Pulmonary artery endothelial cell (primary cell): ENCODE results near the gene STX5. TPM values are rescaled to one million over a fixed set of nuclear protein-coding genes. Genes with fewer than 3 reads are reported as not detected.
"Not testable (repeated sequence)": the region's sequence is repeated elsewhere in the genome, so short reads cannot be mapped to it uniquely, and the experiment has no call there.

Experiments used
- DNase-seq: peaks from one replicate; pipeline ENCODE4 v3.0.0-alpha.2; 2011; ENCODE audit warnings: low read depth, low spot score
- total RNA-seq: library from RNA; depleted of rRNA; stranded (reverse); fragments of >200 nt; gene quantifications from 2 replicates; pipeline ENCODE4 v1.2.3, GENCODE V29; 2014

The STX5 gene
- total RNA-seq, 1 donor from 2014 or later, result 39.6 TPM

DNA sequence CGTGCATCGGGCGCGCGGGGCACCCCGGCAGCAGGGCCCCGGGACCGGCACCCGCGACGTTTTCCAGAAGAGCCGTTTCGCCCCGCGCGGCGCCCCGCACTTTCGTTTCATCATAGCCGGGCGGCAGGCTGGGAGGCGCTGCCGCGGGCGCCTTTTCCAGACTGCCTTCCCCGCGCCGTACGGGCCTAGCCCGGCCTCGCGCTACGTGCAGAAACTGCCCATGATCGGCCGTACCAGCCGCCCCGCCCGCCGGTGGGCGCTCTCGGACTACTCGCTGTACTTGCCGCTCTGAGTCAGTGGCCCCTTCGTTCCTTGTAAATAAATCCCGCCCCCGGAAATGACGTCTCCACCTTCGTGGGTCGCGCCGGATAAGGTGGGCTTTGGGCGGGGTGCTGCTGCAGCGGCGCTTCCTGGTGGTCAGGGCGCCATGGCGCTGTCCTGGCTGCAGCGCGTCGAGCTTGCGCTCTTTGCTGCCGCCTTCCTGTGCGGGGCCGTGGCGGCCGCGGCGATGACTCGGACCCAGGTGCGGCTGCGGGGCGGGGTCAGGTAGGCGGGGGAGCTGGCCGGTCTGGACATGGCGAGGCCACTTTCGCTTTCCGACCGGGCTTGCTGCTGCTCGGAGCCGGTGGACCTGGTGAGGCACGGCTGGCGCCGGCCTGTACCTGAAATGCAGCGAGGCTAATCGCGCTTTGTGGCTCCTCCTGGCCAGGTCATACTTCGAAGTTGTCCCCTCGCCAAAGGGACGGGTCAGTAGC, 44.7 kb downstream of the STX5 start, which contains the start of gene TMEM179B:
Gene TMEM179B (plus strand): TSS at position 398 of the 755 bp plus-strand sequence. CDS start 30 bp downstream, at position 428.
- peak; percentile 91 for DNase-seq

DNA sequence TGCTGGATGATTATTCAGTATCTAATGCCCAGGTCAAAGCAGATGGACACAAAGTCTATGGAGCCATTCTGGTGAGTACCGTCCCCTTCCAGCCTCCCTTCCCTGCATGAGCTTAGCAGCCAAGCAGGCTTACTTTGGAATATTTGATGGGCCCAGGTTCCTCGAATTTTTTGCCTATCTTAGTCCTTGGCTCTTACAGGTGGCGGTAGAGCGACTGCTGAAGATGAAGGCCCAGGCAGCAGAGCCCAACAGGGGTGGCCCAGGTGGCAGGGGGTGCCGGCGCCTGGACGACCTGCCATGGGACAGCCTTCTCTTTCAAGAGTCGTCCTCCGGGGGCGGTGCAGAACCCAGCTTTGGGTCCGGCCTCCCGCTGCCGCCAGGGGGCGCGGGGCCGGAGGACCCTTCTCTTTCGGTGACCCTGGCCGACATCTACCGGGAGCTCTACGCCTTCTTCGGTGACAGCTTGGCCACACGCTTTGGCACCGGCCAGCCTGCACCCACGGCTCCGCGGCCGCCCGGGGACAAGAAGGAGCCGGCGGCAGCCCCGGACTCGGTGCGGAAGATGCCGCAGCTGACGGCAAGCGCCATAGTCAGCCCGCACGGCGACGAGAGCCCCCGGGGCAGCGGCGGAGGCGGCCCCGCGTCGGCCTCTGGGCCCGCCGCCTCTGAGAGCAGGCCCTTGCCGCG, 45.4 kb downstream of the STX5 start:
- no peak for DNase-seq

DNA sequence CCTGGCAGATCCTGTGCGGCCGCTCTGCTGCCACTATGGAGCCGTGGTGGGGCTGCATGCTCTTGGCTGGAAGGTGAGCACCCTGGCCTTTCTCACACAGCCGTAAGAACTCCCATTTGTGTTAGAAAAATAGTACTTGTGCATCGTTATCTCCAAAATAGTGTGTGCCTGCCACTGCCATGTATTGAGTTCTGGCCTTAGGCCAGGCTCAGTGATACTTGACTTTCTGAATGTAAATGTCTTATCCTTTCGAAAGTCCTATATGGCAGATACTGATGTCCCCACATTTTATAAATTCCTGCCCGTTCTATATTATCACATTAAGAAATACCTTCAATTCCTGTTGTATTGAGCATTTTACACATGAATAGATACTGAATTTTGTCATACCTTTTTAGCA, 49.1 kb downstream of the STX5 start:
- DNase-seq, result no peak

DNA sequence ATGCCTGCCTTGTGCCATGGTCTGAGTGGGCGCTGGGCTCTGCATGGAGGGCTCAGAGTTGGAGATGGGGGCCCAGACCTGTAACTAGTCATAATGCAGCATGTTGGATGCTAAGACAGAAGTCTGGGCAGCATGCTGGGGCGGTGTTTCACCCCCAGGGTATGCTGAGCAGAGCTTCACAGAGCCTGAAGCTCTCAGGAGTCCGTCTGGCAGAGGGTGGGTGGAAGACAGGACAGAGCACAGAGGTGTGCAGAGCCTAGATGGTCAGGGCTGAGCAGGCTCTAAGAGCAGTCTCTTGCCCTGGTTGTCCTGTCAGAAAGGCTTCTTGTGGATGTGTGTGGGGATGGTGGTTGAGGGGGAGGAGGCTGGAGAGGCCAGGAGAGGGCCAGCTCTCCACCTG, 53.4 kb downstream of the STX5 start:
- no peak for DNase-seq

DNA sequence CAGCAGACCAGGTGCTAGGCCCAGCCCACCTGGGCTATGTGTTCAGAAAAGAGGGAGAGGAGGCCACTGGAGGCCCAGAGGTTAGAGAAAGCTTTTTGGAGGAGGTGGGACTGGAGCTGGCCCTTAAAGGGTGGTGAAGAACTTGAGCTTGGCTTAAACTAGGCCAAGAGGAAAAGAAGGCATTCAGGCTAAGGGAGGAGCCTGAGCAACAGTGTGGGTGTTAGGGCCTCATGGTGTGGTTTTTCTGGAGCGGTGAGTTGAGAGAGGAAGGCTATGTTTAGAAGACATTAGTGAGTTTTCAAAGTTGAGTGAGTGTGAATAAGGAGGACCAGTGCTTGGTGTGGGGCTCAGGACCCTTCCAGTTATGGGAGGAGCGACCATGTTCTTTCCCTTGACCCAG, 54.5 kb downstream of the STX5 start:
- DNase-seq, result no peak

DNA sequence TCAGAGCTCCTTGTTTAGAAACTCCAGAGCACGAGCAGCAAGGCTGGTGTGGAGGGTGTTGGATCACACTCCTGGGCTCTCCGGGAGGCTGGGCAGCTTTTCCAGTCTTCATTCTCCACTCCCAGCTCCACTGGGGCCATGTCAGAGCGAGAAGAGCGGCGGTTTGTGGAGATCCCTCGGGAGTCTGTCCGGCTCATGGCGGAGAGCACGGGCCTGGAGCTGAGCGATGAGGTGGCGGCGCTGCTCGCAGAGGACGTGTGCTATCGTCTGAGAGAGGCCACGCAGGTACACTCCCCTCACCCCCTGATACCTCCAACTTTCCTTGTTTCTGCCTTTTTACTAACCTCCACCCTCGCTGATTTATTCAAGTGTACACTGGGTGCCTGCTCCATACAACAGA, 56.2 kb downstream of the STX5 start:
- DNase-seq, result no peak

DNA sequence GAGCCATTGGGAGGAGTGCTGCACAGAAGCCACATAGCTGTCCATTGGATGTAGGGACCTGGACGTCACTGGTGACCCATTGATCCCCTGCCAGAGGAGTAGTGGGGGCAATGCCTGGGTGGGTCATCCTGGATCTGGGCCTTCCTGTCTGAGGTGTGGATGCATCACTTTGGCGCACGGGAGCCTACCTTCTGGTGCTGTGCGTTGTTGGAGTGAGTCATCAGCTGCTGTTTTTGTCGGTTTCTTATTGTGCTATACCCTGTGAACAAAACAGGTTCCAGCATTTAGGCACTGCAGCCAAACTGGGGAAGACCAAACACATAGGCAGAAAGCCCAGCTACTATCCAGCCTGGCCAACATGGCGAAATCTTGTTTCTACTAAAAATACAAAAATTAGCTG, 57.4 kb downstream of the STX5 start:
- DNase-seq, result no peak

DNA sequence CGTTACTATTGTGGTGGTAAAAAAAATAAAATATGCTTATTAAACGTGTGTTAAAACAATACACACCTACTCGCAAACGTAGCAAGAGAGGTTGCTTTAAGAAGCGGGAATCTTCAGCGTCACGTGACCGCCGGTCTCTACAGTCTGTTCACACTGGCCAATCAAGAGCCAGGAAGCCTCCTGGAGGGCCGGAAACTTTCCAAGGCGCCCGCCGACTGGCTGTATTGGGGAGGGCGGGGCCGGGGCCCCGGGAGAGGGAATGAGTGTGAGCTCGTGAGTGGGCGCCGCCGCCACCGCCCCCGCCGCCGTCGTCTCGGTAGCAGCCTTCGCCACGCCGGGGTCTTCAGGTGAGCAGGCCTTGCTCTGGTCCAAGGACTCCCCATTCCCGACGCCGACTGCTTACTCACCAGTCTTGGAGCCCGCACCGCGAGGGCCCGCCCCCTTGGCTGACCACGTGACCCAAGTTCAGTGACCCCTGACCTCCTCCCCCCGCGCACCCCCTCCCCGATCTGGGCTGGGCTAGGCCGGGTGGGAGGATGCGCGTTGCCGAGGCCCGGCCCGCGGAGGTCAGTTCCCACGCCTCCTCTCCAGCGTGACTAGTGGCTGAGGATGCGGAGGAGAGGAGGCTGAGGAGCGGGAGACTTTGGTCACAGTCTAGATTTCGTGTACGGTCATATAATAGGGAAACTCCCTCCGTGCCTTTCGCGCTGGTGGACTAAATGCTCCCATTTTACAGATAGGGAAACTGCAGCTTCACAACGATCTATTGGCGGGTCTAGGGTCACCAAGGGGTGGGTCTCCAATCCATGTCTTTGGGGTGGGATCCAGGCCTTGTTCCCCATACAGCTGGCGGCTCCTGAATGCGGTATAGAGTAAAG, 60.5 kb downstream of the STX5 start, which contains the start of gene TAF6L:
Gene TAF6L (plus strand): TSS at position 253 of the 878 bp plus-strand sequence. CDS start 4,388 bp downstream, outside the sequence.
- peak; percentile 88 for DNase-seq

DNA sequence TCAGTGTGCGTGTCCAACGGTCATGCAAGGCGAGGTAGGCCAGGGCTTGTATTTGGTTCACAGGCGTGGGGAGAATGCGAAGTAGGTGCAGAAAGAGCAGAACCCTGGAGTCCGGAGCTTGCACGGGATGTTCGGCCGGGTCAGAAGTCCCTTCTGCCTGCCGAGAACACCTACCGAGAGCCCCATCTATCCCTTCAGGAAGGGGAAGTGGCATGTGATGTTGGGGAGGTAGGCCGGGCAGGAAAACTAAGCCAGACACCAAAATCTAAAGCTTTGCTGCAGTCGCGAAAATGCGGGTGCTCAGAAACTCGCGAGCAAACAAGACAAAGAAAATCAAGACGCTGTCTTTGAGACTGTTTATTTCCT, 61.1 kb downstream of the STX5 start:
- no peak for DNase-seq

DNA sequence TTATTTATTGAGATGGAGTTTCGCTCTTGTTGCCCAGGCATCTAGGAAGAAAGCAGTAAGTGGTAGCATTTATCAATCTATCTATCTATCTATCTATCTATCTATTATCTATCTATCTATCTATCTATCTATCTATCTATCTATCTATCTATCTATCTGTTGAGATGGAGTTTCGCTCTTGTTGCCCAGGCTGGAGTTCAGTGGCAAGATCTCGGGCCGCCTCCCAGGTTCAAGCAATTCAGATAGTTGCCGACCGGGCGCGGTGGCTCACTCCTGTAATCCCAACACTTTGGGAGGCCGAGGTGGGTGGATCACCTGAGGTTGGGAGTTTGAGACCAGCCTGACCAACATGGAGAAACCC, 71.0 kb downstream of the STX5 start:
- DNase-seq, result not testable (repeated sequence)

DNA sequence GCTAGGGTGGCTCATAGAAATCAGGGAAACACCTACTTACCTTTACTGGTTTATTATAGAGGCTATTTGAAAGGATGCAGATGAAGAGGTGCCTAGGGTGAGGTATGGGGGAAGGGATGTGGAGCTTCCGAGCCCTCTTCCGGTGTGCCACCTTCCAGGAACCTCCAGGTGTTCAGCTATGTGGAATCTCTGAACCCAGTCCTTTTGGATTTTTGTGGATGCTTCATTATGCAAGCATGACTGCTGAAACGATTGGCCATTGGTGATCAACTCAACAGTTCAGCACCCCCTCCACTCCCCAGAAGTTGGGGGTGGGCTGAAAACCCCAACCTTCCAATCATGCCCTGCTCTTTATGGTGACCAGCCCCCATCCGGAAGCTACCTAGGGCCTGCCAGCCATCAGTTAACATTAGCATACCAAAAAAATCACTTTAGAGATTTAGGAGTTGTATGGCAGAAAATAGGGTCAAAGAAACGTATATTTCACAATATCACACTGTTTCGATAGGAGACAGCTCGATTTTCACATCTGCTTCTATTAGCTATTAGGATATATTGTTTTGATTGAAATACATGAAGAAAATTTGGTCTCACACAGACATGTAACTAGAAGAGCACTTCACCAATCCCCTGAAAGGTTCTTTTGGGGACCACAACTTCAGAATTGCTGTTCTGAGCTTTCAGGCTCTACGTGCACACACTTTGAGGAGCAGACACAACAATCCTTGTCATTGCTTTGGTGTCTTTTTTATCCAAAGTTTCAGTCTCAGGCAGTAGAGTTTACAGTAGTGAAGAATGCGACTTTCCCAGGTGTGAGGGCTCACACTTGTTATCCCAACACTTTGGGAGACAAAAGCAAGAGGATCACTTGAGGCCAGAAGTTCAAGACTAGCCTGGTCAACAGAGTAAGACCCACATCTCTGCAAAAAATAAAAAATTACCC, 73.7 kb downstream of the STX5 start:
- DNase-seq, result no peak

Other genes with a start within 250 kb of the STX5 start
- gene TUT1, start 240.5 kb downstream of the STX5 start, total RNA-seq, result 7.7 and 9.6 TPM in 2 replicates
- 262 and 269 TPM in 2 replicates for gene MTA2, start 230.2 kb downstream of the STX5 start, total RNA-seq
- 32.1 and 34.8 TPM in 2 replicates for gene EML3, start 219.3 kb downstream of the STX5 start, total RNA-seq
- 6.1 and 11.1 TPM in 2 replicates for gene ROM1, start 218.8 kb downstream of the STX5 start, total RNA-seq
- 17.0 and 19.3 TPM in 2 replicates for gene B3GAT3, start 210.1 kb downstream of the STX5 start, total RNA-seq
- 272 and 287 TPM in 2 replicates for gene GANAB, start 185.4 kb downstream of the STX5 start, total RNA-seq
- 25.5 and 26.2 TPM in 2 replicates for gene INTS5, start 178.7 kb downstream of the STX5 start, total RNA-seq
- gene C11orf98, start 166.8 kb downstream of the STX5 start, total RNA-seq, result 40.5 and 49.2 TPM in 2 replicates
- 7.5 TPM in 2 replicates for gene CSKMT, start 166.7 kb downstream of the STX5 start, total RNA-seq
- gene UQCC3, start 160.4 kb downstream of the STX5 start, total RNA-seq, result 10.0 and 13.0 TPM in 2 replicates
- 2.3 and 3.3 TPM in 2 replicates for gene LBHD1, start 159.8 kb downstream of the STX5 start, total RNA-seq
- 153 and 182 TPM in 2 replicates for gene UBXN1, start 153.0 kb downstream of the STX5 start, total RNA-seq
- gene LRRN4CL, start 142.5 kb downstream of the STX5 start, total RNA-seq, result under 0.01 and 0.04 TPM in 2 replicates
- 18.8 and 20.9 TPM in 2 replicates for gene BSCL2, start 124.6 kb downstream of the STX5 start, total RNA-seq
- not detected in 2 replicates for gene GNG3, start 124.4 kb downstream of the STX5 start, total RNA-seq
- gene HNRNPUL2, start 104.6 kb downstream of the STX5 start, total RNA-seq, result 11.6 and 14.2 TPM in 2 replicates
- 32.8 and 34.2 TPM in 2 replicates for gene TTC9C, start 103.6 kb downstream of the STX5 start, total RNA-seq
- 8.7 and 12.1 TPM in 2 replicates for gene ZBTB3, start 77.9 kb downstream of the STX5 start, total RNA-seq
- 58.6 and 85.9 TPM in 2 replicates for gene POLR2G, start 70.5 kb downstream of the STX5 start, total RNA-seq
- gene TAF6L, start 60.7 kb downstream of the STX5 start, total RNA-seq, result 20.3 and 29.1 TPM in 2 replicates
- gene TMEM179B, start 44.6 kb downstream of the STX5 start, total RNA-seq, result 25.2 and 30.3 TPM in 2 replicates
- gene TMEM223, start 40.0 kb downstream of the STX5 start, total RNA-seq, result 12.5 and 14.1 TPM in 2 replicates
- 14.8 and 38.9 TPM in 2 replicates for gene NXF1, start 26.6 kb downstream of the STX5 start, total RNA-seq
- 0.26 TPM in 1 of 2 replicates, not detected in the other for gene TEX54, start 790 bp upstream of the STX5 start, total RNA-seq
- gene WDR74, start 7.5 kb upstream of the STX5 start, total RNA-seq, result 71.1 and 71.2 TPM in 2 replicates
- gene SLC3A2, start 48.8 kb upstream of the STX5 start, total RNA-seq, result 140 and 175 TPM in 2 replicates
- gene CHRM1, start 89.3 kb upstream of the STX5 start, total RNA-seq, result not detected in 2 replicates
- gene SLC22A6, start 152.9 kb upstream of the STX5 start, total RNA-seq, result not detected in 2 replicates
- gene SLC22A8, start 183.8 kb upstream of the STX5 start, total RNA-seq, result not detected in 2 replicates